T-helper 2 cell (primary cell): ENCODE data around the gene JAG2.

Experiments
- DNase-seq, 5 experiments: peaks; one replicate each; pipeline versions ENCODE4 v3.0.0 to v3.0.0-alpha.2; 2012 to 2022

JAG2 gene

GRCh38 chr14:105149146-105149781 lies 19.3 kb downstream of the JAG2 start:
- no peak for DNase-seq

DNA sequence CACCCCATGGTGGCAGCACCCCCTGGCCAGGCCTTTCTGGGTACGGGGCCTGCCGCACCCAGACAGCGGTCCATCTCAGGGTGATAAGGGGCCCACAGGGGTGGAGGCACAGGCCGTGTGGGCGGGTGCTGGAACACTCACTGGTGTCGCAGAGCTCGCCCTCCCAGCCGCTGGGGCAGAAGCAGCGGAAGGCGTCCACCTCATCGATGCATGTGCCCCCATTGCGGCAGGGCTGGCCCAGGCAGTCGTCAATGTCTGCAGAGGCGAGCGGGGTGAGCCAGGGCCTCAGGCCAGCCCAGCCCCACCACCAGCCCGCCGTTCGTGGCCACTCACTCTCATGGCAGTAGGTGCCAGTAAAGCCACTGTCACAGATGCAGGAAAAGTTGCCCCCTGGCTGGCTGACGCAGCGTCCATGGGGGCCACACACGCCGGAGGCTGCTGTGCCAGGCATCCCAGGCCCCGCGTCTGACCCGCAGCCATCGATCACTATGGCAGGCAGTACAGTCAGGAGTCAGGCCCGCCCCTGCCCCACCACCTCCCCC lies 19.9 kb downstream of the JAG2 start:
- no peak for DNase-seq

GRCh38 chr14:105147671-105148603 lies 20.6 kb downstream of the JAG2 start:
- DNase-seq: no peak

DNA sequence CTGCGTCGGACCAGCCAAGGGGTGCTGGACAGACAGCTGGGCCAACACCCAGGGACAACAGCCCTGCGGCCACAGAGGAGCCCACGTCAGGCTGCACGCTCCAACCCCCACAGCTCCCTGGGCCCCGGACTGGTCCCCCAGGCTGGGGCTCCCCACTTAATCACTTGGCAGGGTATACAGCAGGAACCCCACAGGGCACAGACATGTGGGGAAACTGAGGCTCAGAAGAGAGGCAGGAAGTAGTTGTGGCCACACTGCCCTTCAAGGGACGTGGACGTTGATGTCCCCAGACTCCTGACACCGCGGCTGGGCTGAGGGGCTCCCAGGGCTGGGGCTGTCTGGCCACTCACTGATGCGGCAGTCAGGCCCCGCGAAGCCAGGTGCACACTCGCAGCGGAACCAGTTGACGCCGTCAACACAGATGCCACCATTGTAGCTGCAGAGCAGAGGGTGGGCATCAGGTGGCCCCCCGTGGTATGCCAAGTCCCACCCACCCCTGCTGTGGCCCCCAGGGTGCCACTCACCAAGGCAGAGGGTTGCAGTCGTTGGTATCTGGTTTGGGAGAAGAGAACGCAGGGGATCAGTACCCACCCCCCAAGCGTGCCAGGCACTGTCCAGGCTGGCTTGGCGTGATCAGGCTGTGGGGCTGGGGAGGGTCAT lies 21.5 kb downstream of the JAG2 start:
- peak in 1 of 5 experiments; percentile 1 for DNase-seq

- DNase-seq: peak in 2 of 5 experiments; percentile 2 to 5
Measured at GRCh38 chr14:105146181-105146975, 22.2 kb downstream of the JAG2 start.

GRCh38 chr14:105145381-105146180 lies 23.0 kb downstream of the JAG2 start:
- peak in 2 of 5 experiments; percentile 2 to 7 for DNase-seq

GRCh38 chr14:105144666-105145380 lies 23.8 kb downstream of the JAG2 start:
- DNase-seq: peak in 1 of 5 experiments; percentile 2

GRCh38 chr14:105144026-105144665 lies 24.4 kb downstream of the JAG2 start:
- DNase-seq: no peak

DNA sequence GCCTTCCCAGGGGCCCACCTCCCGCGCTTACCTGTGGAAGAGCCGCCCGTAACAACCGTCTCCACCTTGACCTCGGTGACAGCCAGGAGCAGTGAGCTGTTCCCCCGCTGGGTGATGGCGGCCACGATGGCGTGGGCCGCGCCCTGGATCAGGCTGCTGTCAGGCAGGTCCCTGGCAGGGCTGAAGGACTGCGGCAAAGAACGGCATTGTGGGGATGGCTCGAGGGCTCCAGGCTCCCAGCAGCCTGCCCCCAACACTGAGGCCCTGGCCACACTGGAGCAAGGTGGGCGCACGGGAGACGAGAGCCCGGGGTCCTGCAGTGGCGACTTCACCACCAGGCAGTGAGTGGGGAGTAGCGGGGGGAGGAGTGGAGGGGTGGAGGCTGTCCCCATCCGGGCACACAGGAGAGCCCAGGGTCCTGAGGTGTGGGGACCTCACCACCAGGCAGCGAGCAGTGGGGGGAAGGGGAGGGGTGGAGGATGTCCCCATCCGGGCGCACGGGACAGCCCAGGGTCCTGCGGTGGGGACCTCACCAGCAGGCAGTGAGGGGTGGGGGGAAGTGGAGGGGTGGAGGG lies 25.0 kb downstream of the JAG2 start:
- DNase-seq: no peak

GRCh38 chr14:105142651-105143450 lies 25.7 kb downstream of the JAG2 start:
- DNase-seq: no peak

- DNase-seq: no peak
Measured at GRCh38 chr14:105141486-105142281, 26.9 kb downstream of the JAG2 start.

GRCh38 chr14:105141026-105141425 lies 27.6 kb downstream of the JAG2 start:
- no peak for DNase-seq

DNA sequence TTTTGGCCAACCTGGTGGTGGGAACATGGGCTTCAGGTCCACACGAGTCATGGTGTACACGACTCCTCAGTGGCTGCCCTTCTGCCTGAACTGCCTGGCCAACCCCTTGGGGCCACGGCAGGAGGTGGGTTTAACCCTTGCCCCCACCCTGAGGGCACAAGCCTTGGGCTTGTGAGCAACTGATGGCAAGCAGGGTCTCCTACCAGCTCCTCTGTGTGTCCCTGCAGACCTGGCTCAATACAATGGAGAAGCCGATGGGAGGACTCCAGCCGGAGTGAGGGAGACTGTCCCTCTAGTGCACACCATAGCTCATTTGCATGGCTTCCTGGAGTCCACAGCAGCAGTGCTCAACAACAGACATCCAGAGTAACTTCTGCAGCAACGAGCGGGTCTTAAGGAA lies 28.0 kb downstream of the JAG2 start:
- DNase-seq: no peak

- DNase-seq: no peak
Measured at GRCh38 chr14:105139831-105140239, 28.7 kb downstream of the JAG2 start.

GRCh38 chr14:105139212-105139825 lies 29.3 kb downstream of the JAG2 start:
- DNase-seq: no peak

DNA sequence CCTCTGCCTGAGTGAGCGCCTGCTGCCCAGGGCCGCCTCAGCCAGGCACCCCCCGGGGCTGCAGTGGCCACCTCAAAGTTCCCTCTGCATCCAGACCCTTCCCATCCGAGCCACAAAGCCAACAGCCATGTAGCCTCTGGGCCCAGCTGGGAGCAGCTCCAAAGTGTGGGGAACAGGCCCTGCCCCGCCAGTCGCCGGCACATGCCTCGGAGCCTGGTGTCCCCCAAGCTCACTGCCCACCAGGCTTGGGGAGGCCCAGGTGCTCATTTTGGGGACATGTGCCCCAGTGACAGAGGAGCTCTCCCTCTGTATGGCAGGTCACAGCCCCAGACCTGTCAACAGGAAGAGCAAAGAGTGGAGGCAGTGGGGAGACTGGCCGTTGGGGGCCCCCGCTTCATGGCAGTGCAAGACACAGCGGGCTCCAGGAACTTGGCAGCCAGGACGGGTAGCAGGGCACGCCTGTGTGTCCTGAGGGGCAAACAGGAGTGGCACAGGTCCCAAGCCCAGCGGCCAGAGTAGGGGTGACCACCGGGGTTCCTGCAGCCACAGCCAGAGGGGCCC lies 29.9 kb downstream of the JAG2 start:
- DNase-seq: no peak

DNA sequence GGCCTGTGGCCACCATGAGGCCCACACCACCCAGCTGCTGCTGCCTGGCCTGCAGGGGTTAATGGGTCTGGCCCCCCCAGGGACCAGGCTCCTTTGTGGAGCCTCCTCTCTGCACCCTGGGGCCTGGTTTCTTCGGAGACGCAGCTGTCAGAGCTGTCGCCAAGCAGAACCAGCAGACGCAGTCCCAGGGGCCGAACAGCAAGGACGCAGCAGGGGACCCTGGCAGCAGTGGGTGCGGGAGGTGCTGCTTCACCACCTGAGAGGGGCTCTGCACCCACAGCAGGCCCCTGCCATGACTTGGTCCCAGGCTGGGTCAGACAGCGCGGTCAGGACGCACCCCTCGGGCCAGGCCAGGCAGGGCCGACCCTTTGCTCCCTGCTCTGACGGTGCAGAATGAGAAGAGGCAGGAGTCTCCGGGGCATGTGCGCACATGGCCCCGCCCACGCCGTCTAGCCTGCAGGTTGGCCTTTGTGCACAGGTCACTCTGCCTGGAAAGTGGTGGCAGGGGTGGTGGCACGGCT lies 30.5 kb downstream of the JAG2 start:
- no peak for DNase-seq
